Neural cell (in vitro differentiated cells): Measurements from ENCODE around the gene UBASH3B.

ENCODE experiments used
- EZH2 ChIP-seq: fragments of 200-600, 300-800 bp; shearing (Covaris generic), sonication (generic); IDR thresholded peaks from 2 replicates; pipeline ENCODE4 v1.6.1; 2014; ENCODE audit warnings: antibody characterized with exemption, low read length, borderline replicate concordance, mild to moderate bottlenecking; ENCODE audit not compliant: insufficient read depth, poor library complexity, severe bottlenecking
- RAD21 ChIP-seq: fragments of 450-650 bp; conservative IDR thresholded peaks from 2 replicates; pipeline ENCODE4 v1.6.1; 2014; ENCODE audit warnings: antibody characterized with exemption, mild to moderate bottlenecking, moderate library complexity
- TAF1 ChIP-seq: IDR thresholded peaks from 2 replicates; pipeline ENCODE4 v1.6.1; 2012; ENCODE audit warnings: low read depth
- TF ChIP-seq, protein P1 (sequence below): fragments of 450-650 bp; IDR thresholded peaks from 2 replicates; pipeline ENCODE4 v1.5.1; 2014; ENCODE audit warnings: antibody characterized with exemption, mild to moderate bottlenecking, moderate library complexity; ENCODE audit not compliant: poor library complexity, severe bottlenecking
- TF ChIP-seq, protein P2 (sequence below): IDR thresholded peaks from 2 replicates; pipeline ENCODE4 v1.6.1; 2012; ENCODE audit warnings: borderline replicate concordance

DNA sequence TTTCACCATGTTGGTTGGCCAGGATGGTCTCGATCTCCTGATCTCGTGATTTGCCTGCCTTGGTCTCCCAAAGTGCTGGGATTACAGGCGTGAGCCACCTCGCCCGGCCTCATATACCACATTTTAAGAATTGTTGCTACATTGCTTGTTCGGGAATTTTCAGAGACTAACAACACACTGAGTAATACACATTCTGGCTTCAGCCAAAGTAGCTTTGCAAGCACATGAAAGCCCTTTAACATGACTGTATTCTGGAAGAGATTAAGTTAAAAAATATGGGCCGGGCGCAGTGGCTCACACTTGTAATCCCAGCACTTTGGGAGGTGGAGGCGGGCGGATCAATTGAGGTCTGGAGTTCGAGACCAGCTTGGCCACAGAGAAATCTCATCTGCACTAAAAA, 197.7 kb downstream of the UBASH3B start:
- TF ChIP-seq, protein P1, sequence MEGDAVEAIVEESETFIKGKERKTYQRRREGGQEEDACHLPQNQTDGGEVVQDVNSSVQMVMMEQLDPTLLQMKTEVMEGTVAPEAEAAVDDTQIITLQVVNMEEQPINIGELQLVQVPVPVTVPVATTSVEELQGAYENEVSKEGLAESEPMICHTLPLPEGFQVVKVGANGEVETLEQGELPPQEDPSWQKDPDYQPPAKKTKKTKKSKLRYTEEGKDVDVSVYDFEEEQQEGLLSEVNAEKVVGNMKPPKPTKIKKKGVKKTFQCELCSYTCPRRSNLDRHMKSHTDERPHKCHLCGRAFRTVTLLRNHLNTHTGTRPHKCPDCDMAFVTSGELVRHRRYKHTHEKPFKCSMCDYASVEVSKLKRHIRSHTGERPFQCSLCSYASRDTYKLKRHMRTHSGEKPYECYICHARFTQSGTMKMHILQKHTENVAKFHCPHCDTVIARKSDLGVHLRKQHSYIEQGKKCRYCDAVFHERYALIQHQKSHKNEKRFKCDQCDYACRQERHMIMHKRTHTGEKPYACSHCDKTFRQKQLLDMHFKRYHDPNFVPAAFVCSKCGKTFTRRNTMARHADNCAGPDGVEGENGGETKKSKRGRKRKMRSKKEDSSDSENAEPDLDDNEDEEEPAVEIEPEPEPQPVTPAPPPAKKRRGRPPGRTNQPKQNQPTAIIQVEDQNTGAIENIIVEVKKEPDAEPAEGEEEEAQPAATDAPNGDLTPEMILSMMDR: no peak
- TF ChIP-seq, protein P2, sequence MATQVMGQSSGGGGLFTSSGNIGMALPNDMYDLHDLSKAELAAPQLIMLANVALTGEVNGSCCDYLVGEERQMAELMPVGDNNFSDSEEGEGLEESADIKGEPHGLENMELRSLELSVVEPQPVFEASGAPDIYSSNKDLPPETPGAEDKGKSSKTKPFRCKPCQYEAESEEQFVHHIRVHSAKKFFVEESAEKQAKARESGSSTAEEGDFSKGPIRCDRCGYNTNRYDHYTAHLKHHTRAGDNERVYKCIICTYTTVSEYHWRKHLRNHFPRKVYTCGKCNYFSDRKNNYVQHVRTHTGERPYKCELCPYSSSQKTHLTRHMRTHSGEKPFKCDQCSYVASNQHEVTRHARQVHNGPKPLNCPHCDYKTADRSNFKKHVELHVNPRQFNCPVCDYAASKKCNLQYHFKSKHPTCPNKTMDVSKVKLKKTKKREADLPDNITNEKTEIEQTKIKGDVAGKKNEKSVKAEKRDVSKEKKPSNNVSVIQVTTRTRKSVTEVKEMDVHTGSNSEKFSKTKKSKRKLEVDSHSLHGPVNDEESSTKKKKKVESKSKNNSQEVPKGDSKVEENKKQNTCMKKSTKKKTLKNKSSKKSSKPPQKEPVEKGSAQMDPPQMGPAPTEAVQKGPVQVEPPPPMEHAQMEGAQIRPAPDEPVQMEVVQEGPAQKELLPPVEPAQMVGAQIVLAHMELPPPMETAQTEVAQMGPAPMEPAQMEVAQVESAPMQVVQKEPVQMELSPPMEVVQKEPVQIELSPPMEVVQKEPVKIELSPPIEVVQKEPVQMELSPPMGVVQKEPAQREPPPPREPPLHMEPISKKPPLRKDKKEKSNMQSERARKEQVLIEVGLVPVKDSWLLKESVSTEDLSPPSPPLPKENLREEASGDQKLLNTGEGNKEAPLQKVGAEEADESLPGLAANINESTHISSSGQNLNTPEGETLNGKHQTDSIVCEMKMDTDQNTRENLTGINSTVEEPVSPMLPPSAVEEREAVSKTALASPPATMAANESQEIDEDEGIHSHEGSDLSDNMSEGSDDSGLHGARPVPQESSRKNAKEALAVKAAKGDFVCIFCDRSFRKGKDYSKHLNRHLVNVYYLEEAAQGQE: no peak
- TF ChIP-seq TAF1 (no peak), RAD21 (no peak), EZH2 (no peak)
